Lower lobe of right lung (tissue), 2 donors: ENCODE results near the gene INHBE. TPM values are rescaled to one million over a fixed set of nuclear protein-coding genes. Genes with fewer than 3 reads are reported as not detected.

Experiments used
- ATAC-seq, 2 donors: fragments of 200-7000 bp; cut with Tn5 transposase; one replicate each; pipeline ENCODE4 v1.9.1; 2020 to 2022; ENCODE audit warnings: mild to moderate bottlenecking in 2 of 2, moderate library complexity in 2 of 2
- DNase-seq: peaks from one replicate; pipeline ENCODE4 v3.0.0-alpha.2; 2020
- H3K27ac ChIP-seq: fragments of 200-600 bp; one replicate; pipeline ENCODE4 v1.8.0; 2022
- H3K27me3 ChIP-seq: fragments of 200-600 bp; one replicate; pipeline ENCODE4 v1.8.0; 2022; ENCODE audit warnings: low read depth
- H3K36me3 ChIP-seq: fragments of 200-600 bp; one replicate; pipeline ENCODE4 v1.8.0; 2022; ENCODE audit warnings: mild to moderate bottlenecking
- H3K4me1 ChIP-seq: fragments of 200-600 bp; one replicate; pipeline ENCODE4 v1.8.0; 2022
- H3K4me3 ChIP-seq: fragments of 200-600 bp; one replicate; pipeline ENCODE4 v1.8.0; 2022; ENCODE audit warnings: mild to moderate bottlenecking
- H3K9me3 ChIP-seq: fragments of 200-600 bp; one replicate; pipeline ENCODE4 v1.8.0; 2022
- intact Hi-C: fragments of 100-400 bp; cut with DNase I; formaldehyde crosslinking; loops from one replicate; pipeline ENCODE4 v1.11.0; 2022
- total RNA-seq: library from RNA; stranded (reverse); fragmentation: NEBNext Ultra II Directional; extraction: Animal tissue kit (Norgen Biotek cat#: 25700); gene quantifications from one replicate; pipeline ENCODE4 v1.2.1, GENCODE V29; 2021
- TF ChIP-seq, protein P1 (sequence below): fragments of 200-600 bp; IDR thresholded peaks from one replicate; pipeline ENCODE4 v1.8.0; 2022; ENCODE audit warnings: antibody characterized with exemption, mild to moderate bottlenecking
- donor health status: DM: no; HTN: yes; CAD: no; lungs with severe emphysema.

INHBE gene
- total RNA-seq, 1 donor from 2014 or later: not detected

GRCh38 chr12:57460468-57460784 lies 5.3 kb downstream of the INHBE start:
- H3K9me3 ChIP-seq: no peaks in the 10 kb centered on the region
- no peak overlapping the region for H3K27ac ChIP-seq
- TF ChIP-seq, protein P1, sequence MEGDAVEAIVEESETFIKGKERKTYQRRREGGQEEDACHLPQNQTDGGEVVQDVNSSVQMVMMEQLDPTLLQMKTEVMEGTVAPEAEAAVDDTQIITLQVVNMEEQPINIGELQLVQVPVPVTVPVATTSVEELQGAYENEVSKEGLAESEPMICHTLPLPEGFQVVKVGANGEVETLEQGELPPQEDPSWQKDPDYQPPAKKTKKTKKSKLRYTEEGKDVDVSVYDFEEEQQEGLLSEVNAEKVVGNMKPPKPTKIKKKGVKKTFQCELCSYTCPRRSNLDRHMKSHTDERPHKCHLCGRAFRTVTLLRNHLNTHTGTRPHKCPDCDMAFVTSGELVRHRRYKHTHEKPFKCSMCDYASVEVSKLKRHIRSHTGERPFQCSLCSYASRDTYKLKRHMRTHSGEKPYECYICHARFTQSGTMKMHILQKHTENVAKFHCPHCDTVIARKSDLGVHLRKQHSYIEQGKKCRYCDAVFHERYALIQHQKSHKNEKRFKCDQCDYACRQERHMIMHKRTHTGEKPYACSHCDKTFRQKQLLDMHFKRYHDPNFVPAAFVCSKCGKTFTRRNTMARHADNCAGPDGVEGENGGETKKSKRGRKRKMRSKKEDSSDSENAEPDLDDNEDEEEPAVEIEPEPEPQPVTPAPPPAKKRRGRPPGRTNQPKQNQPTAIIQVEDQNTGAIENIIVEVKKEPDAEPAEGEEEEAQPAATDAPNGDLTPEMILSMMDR: no peak
- H3K4me1 ChIP-seq: peaks cover 36% of the 10 kb centered on the region
- peak overlapping the region; percentile 83 for H3K4me3 ChIP-seq
- ATAC-seq (no peak), DNase-seq (no peak)
- H3K27me3 ChIP-seq: peaks cover 4% of the 10 kb centered on the region
- intact Hi-C loops: no loop called here
- H3K36me3 ChIP-seq: no peaks in the 10 kb centered on the region

- H3K36me3 ChIP-seq: no peaks in the 10 kb centered on the region
- peaks cover 36% of the 10 kb centered on the region for H3K4me1 ChIP-seq
- H3K4me3 ChIP-seq: peak overlapping the region; percentile 83
- DNase-seq (no peak), ATAC-seq (no peak)
- H3K9me3 ChIP-seq: no peaks in the 10 kb centered on the region
- intact Hi-C loops: no loop called here
- TF ChIP-seq, protein P1: no peak
- H3K27ac ChIP-seq: no peak overlapping the region
- H3K27me3 ChIP-seq: no peaks in the 10 kb centered on the region
Observed at GRCh38 chr12:57460841-57461275, 5.8 kb downstream of the INHBE start.

DNA sequence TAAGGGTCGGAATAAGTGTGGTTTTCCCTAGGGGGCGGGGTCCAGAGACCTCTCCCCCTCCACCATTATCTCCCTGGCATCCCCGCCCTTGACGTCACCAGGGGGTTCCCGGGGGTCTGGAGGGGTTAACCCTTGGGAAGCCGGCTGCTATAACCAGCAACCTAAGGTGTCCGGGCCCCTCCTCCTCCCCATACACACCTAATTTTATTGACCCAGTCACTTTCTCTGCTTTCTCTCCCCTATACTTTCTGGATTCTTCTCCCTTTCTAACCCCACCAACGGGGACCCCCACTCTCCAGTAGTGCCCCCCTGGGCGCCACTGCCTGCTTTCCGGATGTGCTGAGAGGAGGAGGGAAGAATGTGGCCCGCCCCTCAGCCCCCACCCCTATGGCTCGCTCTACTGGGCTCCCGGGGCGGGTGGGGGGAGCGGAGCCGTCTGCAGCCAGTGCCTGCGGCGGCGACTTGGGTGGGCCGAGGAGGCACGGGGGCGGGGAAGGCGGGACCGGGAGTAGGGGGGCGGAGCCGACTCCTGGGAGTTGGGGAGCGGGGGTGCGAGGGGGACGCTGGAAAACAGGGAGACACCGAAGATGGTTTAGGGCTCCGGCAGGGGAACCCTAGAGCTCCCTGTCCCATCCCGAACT lies 6.3 kb downstream of the INHBE start:
- Histone ChIP-seq H3K36me3 (no peaks in the 10 kb centered on the region), H3K27me3 (no peaks in the 10 kb centered on the region), H3K4me3 (peak overlapping the region; percentile 83), H3K4me1 (peaks cover 36% of the 10 kb centered on the region), H3K27ac (peak overlapping the region; percentile 68), H3K9me3 (no peaks in the 10 kb centered on the region)
- intact Hi-C loops: no loop called here
- TF ChIP-seq, protein P1: no peak
- ATAC-seq (peak; percentile 43 to 47), DNase-seq (no peak)

- ATAC-seq: no peak
- peaks cover 36% of the 10 kb centered on the region for H3K4me1 ChIP-seq
- H3K36me3 ChIP-seq: no peaks in the 10 kb centered on the region
- intact Hi-C loops: no loop called here
- no peaks in the 10 kb centered on the region for H3K9me3 ChIP-seq
- peak overlapping the region; percentile 83 for H3K4me3 ChIP-seq
- DNase-seq: no peak
- H3K27ac ChIP-seq: peak overlapping the region; percentile 68
- no peaks in the 10 kb centered on the region for H3K27me3 ChIP-seq
- TF ChIP-seq, protein P1: no peak
Observed at GRCh38 chr12:57461917-57462250, 6.8 kb downstream of the INHBE start.

- Histone ChIP-seq H3K4me3 (peak overlapping the region; percentile 83), H3K36me3 (no peaks in the 10 kb centered on the region), H3K27me3 (no peaks in the 10 kb centered on the region), H3K4me1 (peaks cover 36% of the 10 kb centered on the region), H3K27ac (peak overlapping the region; percentile 68), H3K9me3 (no peaks in the 10 kb centered on the region)
- peak; percentile 87 to 91 for ATAC-seq
- TF ChIP-seq, protein P1: peak; percentile 92
- intact Hi-C loops: no loop called here
- DNase-seq: peak; percentile 88
Observed at GRCh38 chr12:57462251-57462911, 7.3 kb downstream of the INHBE start.
